ENCODE data around the gene NME3. TPM values are rescaled to one million over a fixed set of nuclear protein-coding genes. Genes with fewer than 3 reads are reported as not detected.

Gene NME3
- total and polyA plus RNA-seq, 4 donors, result 33.0 to 379 (median 61.9) TPM

- H3K27me3 ChIP-seq (ENCODE audit: control insufficient read depth in 1 of 2, insufficient read depth in 2 of 2, low read length in 1 of 2), result no peaks in the 10 kb centered on the region
- peak in 1 of 2 donors; percentile 71 for DNase-seq
- H3K9me3 ChIP-seq (ENCODE audit: control insufficient read depth, low read length), result no peaks in the 10 kb centered on the region
- peaks cover 0 to 6% of the 10 kb centered on the region in 2 donors for H3K36me3 ChIP-seq (ENCODE audit: control insufficient read depth in 1 of 2, insufficient read depth in 2 of 2, low read length in 1 of 2)
- H3K27ac ChIP-seq (ENCODE audit: low read depth in 1 of 2, low read length in 2 of 2), result no peak overlapping the region
- intact Hi-C loops (cut with DNase I), result no loop called here
- ATAC-seq (ENCODE audit: low FRiP score), result no peak
- 92 to 93% methylated on average over 38 to 40 of the region's 40 CpGs for WGBS, 2 donors
- no peak overlapping the region for H3K4me3 ChIP-seq (ENCODE audit: low read length in 2 of 2)
- H3K4me1 ChIP-seq (ENCODE audit: control insufficient read depth in 1 of 2, insufficient read depth in 2 of 2, low read length in 2 of 2), result no peaks in the 10 kb centered on the region
Measured at GRCh38 chr16:1816396-1817275, 45.3 kb upstream of the NME3 start.

DNA sequence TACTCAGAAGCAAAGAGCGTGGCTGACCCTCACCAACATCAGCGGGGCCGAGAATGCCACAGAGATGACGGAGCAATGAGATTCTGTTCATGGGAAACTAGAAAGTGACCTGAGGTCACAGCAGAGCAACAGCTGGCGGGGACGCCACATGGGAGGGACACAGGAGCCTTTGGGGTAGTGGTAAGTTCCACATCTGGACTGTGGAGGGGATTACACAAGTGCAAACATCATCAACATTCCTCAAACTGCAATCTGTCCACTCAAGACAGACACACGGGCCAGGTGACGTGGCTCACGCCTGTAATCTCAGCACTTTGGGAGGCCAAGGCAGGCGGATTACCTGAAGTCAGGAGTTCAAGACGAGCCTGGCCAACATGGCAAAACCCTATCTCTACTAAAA, 44.1 kb upstream of the NME3 start:
- intact Hi-C loops (cut with DNase I), result no loop called here
- DNase-seq (peak in 1 of 2 donors; percentile 51), ATAC-seq (ENCODE audit: low FRiP score) (no peak)
- Histone ChIP-seq H3K36me3 (ENCODE audit: control insufficient read depth in 1 of 2, insufficient read depth in 2 of 2, low read length in 1 of 2) (peaks cover 0 to 6% of the 10 kb centered on the region in 2 donors), H3K4me1 (ENCODE audit: control insufficient read depth in 1 of 2, insufficient read depth in 2 of 2, low read length in 2 of 2) (no peaks in the 10 kb centered on the region), H3K9me3 (ENCODE audit: control insufficient read depth, low read length) (no peaks in the 10 kb centered on the region), H3K27me3 (ENCODE audit: control insufficient read depth in 1 of 2, insufficient read depth in 2 of 2, low read length in 1 of 2) (no peaks in the 10 kb centered on the region), H3K27ac (ENCODE audit: low read depth in 1 of 2, low read length in 2 of 2) (no peak overlapping the region), H3K4me3 (ENCODE audit: low read length in 2 of 2) (no peak overlapping the region)
- WGBS, 2 donors, result 89 to 90% methylated on average over 11 of the region's 11 CpGs

GRCh38 chr16:1812732-1813163, 41.4 kb upstream of the NME3 start:
- no peak for DNase-seq
- intact Hi-C loops (cut with DNase I), result no loop called here
- 29 to 30% methylated on average over 17 of the region's 17 CpGs for WGBS, 2 donors
- Histone ChIP-seq H3K27me3 (ENCODE audit: control insufficient read depth in 1 of 2, insufficient read depth in 2 of 2, low read length in 1 of 2) (no peaks in the 10 kb centered on the region), H3K4me3 (ENCODE audit: low read length in 2 of 2) (no peak overlapping the region), H3K4me1 (ENCODE audit: control insufficient read depth in 1 of 2, insufficient read depth in 2 of 2, low read length in 2 of 2) (no peaks in the 10 kb centered on the region), H3K27ac (ENCODE audit: low read depth in 1 of 2, low read length in 2 of 2) (no peak overlapping the region), H3K36me3 (ENCODE audit: control insufficient read depth in 1 of 2, insufficient read depth in 2 of 2, low read length in 1 of 2) (peaks cover 0 to 8% of the 10 kb centered on the region in 2 donors), H3K9me3 (ENCODE audit: control insufficient read depth, low read length) (no peaks in the 10 kb centered on the region)
- peak; percentile 58 for ATAC-seq (ENCODE audit: low FRiP score)

DNA sequence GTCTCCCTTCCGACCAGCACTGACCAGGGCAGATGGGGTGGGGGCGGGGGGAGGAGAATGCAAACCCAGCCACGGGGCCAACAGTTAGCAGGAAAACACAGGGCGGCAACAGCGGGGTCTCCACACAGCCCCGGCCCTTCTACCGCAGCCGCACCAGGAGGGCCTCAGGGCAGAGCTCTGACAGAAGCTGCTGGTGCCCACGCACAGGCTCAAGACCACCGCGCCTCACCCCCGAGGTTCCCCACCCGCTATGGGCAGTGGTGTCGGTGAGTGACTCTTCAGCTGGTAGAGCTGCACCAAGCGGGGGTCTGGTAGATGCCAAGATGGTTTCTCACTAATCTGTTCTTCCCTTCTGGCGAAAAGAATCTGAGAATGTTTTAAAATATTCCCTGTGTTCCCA, 39.2 kb upstream of the NME3 start:
- intact Hi-C loops (cut with DNase I), result no loop called here
- no peaks in the 10 kb centered on the region for H3K27me3 ChIP-seq (ENCODE audit: control insufficient read depth in 1 of 2, insufficient read depth in 2 of 2, low read length in 1 of 2)
- DNase-seq, result no peak
- no peak overlapping the region for H3K4me3 ChIP-seq (ENCODE audit: low read length in 2 of 2)
- H3K9me3 ChIP-seq (ENCODE audit: control insufficient read depth, low read length), result no peaks in the 10 kb centered on the region
- no peak overlapping the region for H3K27ac ChIP-seq (ENCODE audit: low read depth in 1 of 2, low read length in 2 of 2)
- no peaks in the 10 kb centered on the region for H3K4me1 ChIP-seq (ENCODE audit: control insufficient read depth in 1 of 2, insufficient read depth in 2 of 2, low read length in 2 of 2)
- no peak for ATAC-seq (ENCODE audit: low FRiP score)
- H3K36me3 ChIP-seq (ENCODE audit: control insufficient read depth in 1 of 2, insufficient read depth in 2 of 2, low read length in 1 of 2), result peaks cover 0 to 2% of the 10 kb centered on the region in 2 donors
- 91 to 94% methylated on average over 15 to 16 of the region's 16 CpGs for WGBS, 2 donors

- intact Hi-C loops (cut with DNase I), result no loop called here
- 91 to 93% methylated on average over 15 to 16 of the region's 16 CpGs for WGBS, 2 donors
- H3K36me3 ChIP-seq (ENCODE audit: control insufficient read depth in 1 of 2, insufficient read depth in 2 of 2, low read length in 1 of 2), result peaks cover 0 to 2% of the 10 kb centered on the region in 2 donors
- DNase-seq (no peak), ATAC-seq (ENCODE audit: low FRiP score) (no peak)
- H3K4me3 ChIP-seq (ENCODE audit: low read length in 2 of 2), result no peak overlapping the region
- H3K4me1 ChIP-seq (ENCODE audit: control insufficient read depth in 1 of 2, insufficient read depth in 2 of 2, low read length in 2 of 2), result no peaks in the 10 kb centered on the region
- no peaks in the 10 kb centered on the region for H3K27me3 ChIP-seq (ENCODE audit: control insufficient read depth in 1 of 2, insufficient read depth in 2 of 2, low read length in 1 of 2)
- no peak overlapping the region for H3K27ac ChIP-seq (ENCODE audit: low read depth in 1 of 2, low read length in 2 of 2)
- H3K9me3 ChIP-seq (ENCODE audit: control insufficient read depth, low read length), result no peaks in the 10 kb centered on the region
Measured at GRCh38 chr16:1810106-1810505, 38.8 kb upstream of the NME3 start.

GRCh38 chr16:1809281-1809801, 38.0 kb upstream of the NME3 start:
- no peak overlapping the region for H3K4me3 ChIP-seq (ENCODE audit: low read length in 2 of 2)
- intact Hi-C loops (cut with DNase I), result no loop called here
- H3K4me1 ChIP-seq (ENCODE audit: control insufficient read depth in 1 of 2, insufficient read depth in 2 of 2, low read length in 2 of 2), result no peaks in the 10 kb centered on the region
- WGBS, 2 donors, result 62 to 76% methylated on average over 28 of the region's 28 CpGs
- H3K27me3 ChIP-seq (ENCODE audit: control insufficient read depth in 1 of 2, insufficient read depth in 2 of 2, low read length in 1 of 2), result no peaks in the 10 kb centered on the region
- no peak overlapping the region for H3K27ac ChIP-seq (ENCODE audit: low read depth in 1 of 2, low read length in 2 of 2)
- H3K9me3 ChIP-seq (ENCODE audit: control insufficient read depth, low read length), result no peaks in the 10 kb centered on the region
- DNase-seq, result peak in 1 of 2 donors; percentile 58
- ATAC-seq (ENCODE audit: low FRiP score), result peak; percentile 46
- peaks cover 0 to 2% of the 10 kb centered on the region in 2 donors for H3K36me3 ChIP-seq (ENCODE audit: control insufficient read depth in 1 of 2, insufficient read depth in 2 of 2, low read length in 1 of 2)

- Histone ChIP-seq H3K4me3 (ENCODE audit: low read length in 2 of 2) (no peak overlapping the region), H3K27me3 (ENCODE audit: control insufficient read depth in 1 of 2, insufficient read depth in 2 of 2, low read length in 1 of 2) (no peaks in the 10 kb centered on the region), H3K9me3 (ENCODE audit: control insufficient read depth, low read length) (no peaks in the 10 kb centered on the region), H3K4me1 (ENCODE audit: control insufficient read depth in 1 of 2, insufficient read depth in 2 of 2, low read length in 2 of 2) (no peaks in the 10 kb centered on the region), H3K36me3 (ENCODE audit: control insufficient read depth in 1 of 2, insufficient read depth in 2 of 2, low read length in 1 of 2) (peaks cover 0 to 2% of the 10 kb centered on the region in 2 donors), H3K27ac (ENCODE audit: low read depth in 1 of 2, low read length in 2 of 2) (no peak overlapping the region)
- intact Hi-C loops (cut with DNase I), result no loop called here
- DNase-seq, result no peak
- 79 to 88% methylated on average over 18 of the region's 18 CpGs for WGBS, 2 donors
- ATAC-seq (ENCODE audit: low FRiP score), result no peak
Measured at GRCh38 chr16:1808691-1809090, 37.3 kb upstream of the NME3 start.

DNA sequence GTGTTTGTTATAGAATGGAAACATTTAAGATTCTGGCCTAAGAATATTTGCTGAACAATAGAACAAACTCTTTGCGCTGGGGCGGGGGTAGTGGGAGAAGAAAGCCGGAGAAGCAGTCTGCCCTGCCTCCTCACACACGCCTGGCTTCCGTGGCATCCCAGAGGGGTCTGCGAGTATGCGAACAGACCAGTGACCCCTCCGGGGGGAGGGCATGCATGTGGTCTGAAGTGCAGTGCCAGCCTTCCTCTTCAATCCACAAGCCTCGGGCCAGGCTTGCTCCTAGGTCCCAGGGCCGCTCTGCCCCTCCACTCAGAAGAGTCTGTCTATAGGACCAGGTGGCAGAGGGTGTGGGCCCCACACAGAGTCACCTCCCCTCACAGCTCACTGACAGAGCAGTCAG, 36.3 kb upstream of the NME3 start:
- Histone ChIP-seq H3K4me3 (ENCODE audit: low read length in 2 of 2) (no peak overlapping the region), H3K9me3 (ENCODE audit: control insufficient read depth, low read length) (no peaks in the 10 kb centered on the region), H3K36me3 (ENCODE audit: control insufficient read depth in 1 of 2, insufficient read depth in 2 of 2, low read length in 1 of 2) (peaks cover 0 to 2% of the 10 kb centered on the region in 2 donors), H3K27ac (ENCODE audit: low read depth in 1 of 2, low read length in 2 of 2) (no peak overlapping the region), H3K4me1 (ENCODE audit: control insufficient read depth in 1 of 2, insufficient read depth in 2 of 2, low read length in 2 of 2) (no peaks in the 10 kb centered on the region), H3K27me3 (ENCODE audit: control insufficient read depth in 1 of 2, insufficient read depth in 2 of 2, low read length in 1 of 2) (no peaks in the 10 kb centered on the region)
- ATAC-seq (ENCODE audit: low FRiP score), result no peak
- intact Hi-C loops (cut with DNase I), result no loop called here
- 85 to 91% methylated on average over 10 of the region's 10 CpGs for WGBS, 2 donors
- DNase-seq, result no peak

- Histone ChIP-seq H3K27ac (ENCODE audit: low read depth in 1 of 2, low read length in 2 of 2) (no peak overlapping the region), H3K4me1 (ENCODE audit: control insufficient read depth in 1 of 2, insufficient read depth in 2 of 2, low read length in 2 of 2) (no peaks in the 10 kb centered on the region), H3K4me3 (ENCODE audit: low read length in 2 of 2) (no peak overlapping the region), H3K27me3 (ENCODE audit: control insufficient read depth in 1 of 2, insufficient read depth in 2 of 2, low read length in 1 of 2) (no peaks in the 10 kb centered on the region), H3K36me3 (ENCODE audit: control insufficient read depth in 1 of 2, insufficient read depth in 2 of 2, low read length in 1 of 2) (no peaks in the 10 kb centered on the region), H3K9me3 (ENCODE audit: control insufficient read depth, low read length) (peaks cover 2% of the 10 kb centered on the region)
- intact Hi-C loops (cut with DNase I), result no loop called here
- 84 to 85% methylated on average over 10 of the region's 10 CpGs for WGBS, 2 donors
- ATAC-seq (ENCODE audit: low FRiP score), result no peak
- no peak for DNase-seq
Measured at GRCh38 chr16:1800701-1801100, 29.4 kb upstream of the NME3 start.
